Neural cell (in vitro differentiated cells): ENCODE data around the gene INPP5A.

Experiments used
- POLR2AphosphoS5 ChIP-seq: IDR thresholded peaks from 2 replicates; pipeline ENCODE4 v1.6.1; 2012
- RAD21 ChIP-seq: fragments of 450-650 bp; conservative IDR thresholded peaks from 2 replicates; pipeline ENCODE4 v1.6.1; 2014; ENCODE audit warnings: antibody characterized with exemption, mild to moderate bottlenecking, moderate library complexity
- SMC3 ChIP-seq: fragments of 450-650 bp; conservative IDR thresholded peaks from 2 replicates; pipeline ENCODE4 v1.6.1; 2014; ENCODE audit warnings: antibody characterized with exemption, mild to moderate bottlenecking, moderate library complexity; ENCODE audit not compliant: poor library complexity
- TF ChIP-seq, protein P1 (sequence below): fragments of 450-650 bp; IDR thresholded peaks from 2 replicates; pipeline ENCODE4 v1.5.1; 2014; ENCODE audit warnings: antibody characterized with exemption, mild to moderate bottlenecking, moderate library complexity; ENCODE audit not compliant: poor library complexity, severe bottlenecking
- TF ChIP-seq, protein P2 (sequence below): IDR thresholded peaks from 2 replicates; pipeline ENCODE4 v1.6.1; 2012; ENCODE audit warnings: borderline replicate concordance

DNA sequence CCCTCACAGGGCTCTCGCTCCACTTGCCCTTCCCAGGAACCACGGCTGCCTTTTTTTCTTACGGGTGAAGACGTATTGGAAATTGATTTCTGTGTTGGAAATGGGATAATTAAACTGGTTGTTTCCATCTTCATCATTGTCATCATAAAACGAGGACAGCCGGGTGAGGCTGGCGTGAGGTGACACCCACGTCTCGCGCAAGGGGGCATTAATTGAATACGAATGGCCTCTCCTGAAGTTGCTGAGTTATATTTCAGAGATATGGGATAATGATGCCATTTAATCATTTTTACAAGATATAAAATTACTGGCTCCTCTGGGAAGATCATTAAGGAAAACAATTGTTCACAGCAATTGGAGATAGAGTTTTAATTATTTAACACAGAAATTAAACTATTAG, 266.7 kb downstream of the INPP5A start:
- TF ChIP-seq, protein P1, sequence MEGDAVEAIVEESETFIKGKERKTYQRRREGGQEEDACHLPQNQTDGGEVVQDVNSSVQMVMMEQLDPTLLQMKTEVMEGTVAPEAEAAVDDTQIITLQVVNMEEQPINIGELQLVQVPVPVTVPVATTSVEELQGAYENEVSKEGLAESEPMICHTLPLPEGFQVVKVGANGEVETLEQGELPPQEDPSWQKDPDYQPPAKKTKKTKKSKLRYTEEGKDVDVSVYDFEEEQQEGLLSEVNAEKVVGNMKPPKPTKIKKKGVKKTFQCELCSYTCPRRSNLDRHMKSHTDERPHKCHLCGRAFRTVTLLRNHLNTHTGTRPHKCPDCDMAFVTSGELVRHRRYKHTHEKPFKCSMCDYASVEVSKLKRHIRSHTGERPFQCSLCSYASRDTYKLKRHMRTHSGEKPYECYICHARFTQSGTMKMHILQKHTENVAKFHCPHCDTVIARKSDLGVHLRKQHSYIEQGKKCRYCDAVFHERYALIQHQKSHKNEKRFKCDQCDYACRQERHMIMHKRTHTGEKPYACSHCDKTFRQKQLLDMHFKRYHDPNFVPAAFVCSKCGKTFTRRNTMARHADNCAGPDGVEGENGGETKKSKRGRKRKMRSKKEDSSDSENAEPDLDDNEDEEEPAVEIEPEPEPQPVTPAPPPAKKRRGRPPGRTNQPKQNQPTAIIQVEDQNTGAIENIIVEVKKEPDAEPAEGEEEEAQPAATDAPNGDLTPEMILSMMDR = no peak
- TF ChIP-seq POLR2AphosphoS5 (no peak), SMC3 (no peak), RAD21 (no peak)
- TF ChIP-seq, protein P2, sequence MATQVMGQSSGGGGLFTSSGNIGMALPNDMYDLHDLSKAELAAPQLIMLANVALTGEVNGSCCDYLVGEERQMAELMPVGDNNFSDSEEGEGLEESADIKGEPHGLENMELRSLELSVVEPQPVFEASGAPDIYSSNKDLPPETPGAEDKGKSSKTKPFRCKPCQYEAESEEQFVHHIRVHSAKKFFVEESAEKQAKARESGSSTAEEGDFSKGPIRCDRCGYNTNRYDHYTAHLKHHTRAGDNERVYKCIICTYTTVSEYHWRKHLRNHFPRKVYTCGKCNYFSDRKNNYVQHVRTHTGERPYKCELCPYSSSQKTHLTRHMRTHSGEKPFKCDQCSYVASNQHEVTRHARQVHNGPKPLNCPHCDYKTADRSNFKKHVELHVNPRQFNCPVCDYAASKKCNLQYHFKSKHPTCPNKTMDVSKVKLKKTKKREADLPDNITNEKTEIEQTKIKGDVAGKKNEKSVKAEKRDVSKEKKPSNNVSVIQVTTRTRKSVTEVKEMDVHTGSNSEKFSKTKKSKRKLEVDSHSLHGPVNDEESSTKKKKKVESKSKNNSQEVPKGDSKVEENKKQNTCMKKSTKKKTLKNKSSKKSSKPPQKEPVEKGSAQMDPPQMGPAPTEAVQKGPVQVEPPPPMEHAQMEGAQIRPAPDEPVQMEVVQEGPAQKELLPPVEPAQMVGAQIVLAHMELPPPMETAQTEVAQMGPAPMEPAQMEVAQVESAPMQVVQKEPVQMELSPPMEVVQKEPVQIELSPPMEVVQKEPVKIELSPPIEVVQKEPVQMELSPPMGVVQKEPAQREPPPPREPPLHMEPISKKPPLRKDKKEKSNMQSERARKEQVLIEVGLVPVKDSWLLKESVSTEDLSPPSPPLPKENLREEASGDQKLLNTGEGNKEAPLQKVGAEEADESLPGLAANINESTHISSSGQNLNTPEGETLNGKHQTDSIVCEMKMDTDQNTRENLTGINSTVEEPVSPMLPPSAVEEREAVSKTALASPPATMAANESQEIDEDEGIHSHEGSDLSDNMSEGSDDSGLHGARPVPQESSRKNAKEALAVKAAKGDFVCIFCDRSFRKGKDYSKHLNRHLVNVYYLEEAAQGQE = no peak
